GM18499 (cell line): ENCODE results near the gene VPS33A.
"Not testable (repeated sequence)": the region's sequence is repeated elsewhere in the genome, so short reads cannot be mapped to it uniquely, and the experiment has no call there.

ENCODE experiments used
- ATAC-seq: cut with Tn5 transposase; IDR thresholded peaks from one replicate; pipeline ENCODE4 v1.9.1; 2021; ENCODE audit warnings: moderate number of reproducible peaks; ENCODE audit not compliant: insufficient read depth, unreplicated experiment

VPS33A gene

GRCh38 chr12:122266230-122266901 lies at the start of gene VPS33A:
TSS of gene VPS33A (minus strand) at chr12:122266494. CDS start at chr12:122266408, 86 bp downstream.
- ATAC-seq, result no peak

- ATAC-seq, result no peak
These were observed 46.6 kb upstream of the VPS33A start for GRCh38 chr12:122312926-122313325.

- no peak for ATAC-seq
These were observed 45.4 kb upstream of the VPS33A start for GRCh38 chr12:122311696-122312095.

GRCh38 chr12:122310626-122311333 lies 44.5 kb upstream of the VPS33A start:
- no peak for ATAC-seq

GRCh38 chr12:122309564-122310121 lies 43.3 kb upstream of the VPS33A start:
- no peak for ATAC-seq

GRCh38 chr12:122308811-122309210 lies 42.5 kb upstream of the VPS33A start:
- no peak for ATAC-seq

- no peak for ATAC-seq
These were observed 40.1 kb upstream of the VPS33A start for GRCh38 chr12:122306407-122306806.

- no peak for ATAC-seq
These were observed 38.6 kb upstream of the VPS33A start for GRCh38 chr12:122304924-122305323.

GRCh38 chr12:122303068-122303467 lies 36.8 kb upstream of the VPS33A start:
- no peak for ATAC-seq

GRCh38 chr12:122298071-122298748 lies 31.9 kb upstream of the VPS33A start:
- ATAC-seq, result no peak

- no peak for ATAC-seq
These were observed 31.2 kb upstream of the VPS33A start for GRCh38 chr12:122297494-122297893.

- ATAC-seq, result no peak
These were observed 29.6 kb upstream of the VPS33A start for GRCh38 chr12:122295877-122296276.

GRCh38 chr12:122293081-122293480 lies 26.8 kb upstream of the VPS33A start:
- no peak for ATAC-seq

- ATAC-seq, result no peak
These were observed 25.1 kb upstream of the VPS33A start for GRCh38 chr12:122291431-122291830.

GRCh38 chr12:122283680-122284079 lies 17.4 kb upstream of the VPS33A start:
- no peak for ATAC-seq

GRCh38 chr12:122282061-122282460 lies 15.8 kb upstream of the VPS33A start:
- ATAC-seq, result no peak

- no peak for ATAC-seq
These were observed 9.9 kb upstream of the VPS33A start for GRCh38 chr12:122276242-122276641.

GRCh38 chr12:122275459-122275858 lies 9.2 kb upstream of the VPS33A start:
- ATAC-seq, result no peak

GRCh38 chr12:122265886-122266229 lies 436 bp downstream of the VPS33A start:
- ATAC-seq, result no peak

- no peak for ATAC-seq
These were observed 818 bp downstream of the VPS33A start for GRCh38 chr12:122265476-122265875.

GRCh38 chr12:122260735-122261134 lies 5.6 kb downstream of the VPS33A start:
- not testable (repeated sequence) for ATAC-seq
